Measurements from ENCODE around the gene STOML1.

STOML1 gene

GRCh38 chr15:73991726-73992593, at the start of gene STOML1:
STOML1 (minus strand) TSS chr15:73992295; CDS start chr15:73992223, 72 bp downstream.
- peak; percentile 97 for DNase-seq (ENCODE audit: low read depth)

DNA sequence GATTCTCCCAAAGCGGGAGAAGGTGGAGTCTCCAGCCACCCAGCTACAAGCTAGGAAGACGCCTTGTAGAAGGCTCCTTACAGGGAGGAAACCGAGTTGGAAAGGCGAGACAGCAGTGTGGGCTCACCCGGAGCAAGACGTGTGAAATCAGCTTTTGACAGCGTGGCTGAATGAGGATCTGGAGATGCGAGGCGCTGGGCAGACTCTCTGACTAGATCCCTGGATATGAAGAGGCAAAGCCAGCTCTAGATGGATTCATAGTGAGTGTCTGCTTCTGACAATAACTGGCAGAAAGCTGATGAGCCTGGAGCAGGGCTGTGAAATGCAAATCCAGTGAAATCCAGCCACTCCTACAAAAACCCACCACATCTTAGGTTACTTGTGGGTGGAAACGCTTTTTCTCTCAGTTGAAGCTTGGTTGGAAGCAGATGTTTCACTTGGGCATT, 49.2 kb upstream of the STOML1 start:
- no peak for DNase-seq (ENCODE audit: low read depth)

DNA sequence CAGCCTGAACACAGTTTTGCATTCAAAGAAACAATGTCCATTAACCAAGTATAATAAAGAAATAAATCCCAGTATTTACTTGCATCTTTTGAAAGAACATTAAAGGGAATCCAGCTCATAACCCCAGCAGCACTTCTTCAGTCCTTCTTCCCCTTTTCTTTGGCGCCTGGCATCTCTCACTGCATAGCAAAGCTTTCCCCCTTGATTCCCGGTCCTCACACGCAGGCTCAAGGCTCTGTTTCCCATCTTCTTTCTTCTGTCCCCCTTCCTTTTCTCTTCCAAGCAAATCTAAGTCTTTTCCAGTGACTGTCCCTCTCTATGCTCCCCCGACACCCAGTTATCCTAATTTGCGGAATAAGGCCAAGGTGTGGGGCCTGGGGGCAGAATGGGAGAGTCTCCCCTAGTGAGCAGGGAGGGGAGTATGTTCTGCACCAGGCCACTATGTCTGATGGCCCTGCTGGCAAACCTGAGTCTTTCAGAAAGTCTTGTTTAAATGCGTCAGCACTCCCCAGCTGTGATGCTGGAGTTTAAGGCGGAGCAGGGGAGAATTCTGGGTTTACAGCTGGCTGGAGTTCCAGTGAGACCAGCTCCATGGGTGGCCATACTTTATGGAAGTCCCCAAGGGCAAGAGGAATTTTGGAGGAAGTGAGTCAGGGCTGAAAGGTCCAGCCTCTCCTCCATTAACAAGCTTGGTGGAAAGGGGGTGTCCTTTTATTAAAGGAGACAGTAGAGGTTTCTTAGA, 48.2 kb upstream of the STOML1 start:
- DNase-seq (ENCODE audit: low read depth) = no peak

GRCh38 chr15:74039656-74040010, 47.5 kb upstream of the STOML1 start:
- no peak for DNase-seq (ENCODE audit: low read depth)

DNA sequence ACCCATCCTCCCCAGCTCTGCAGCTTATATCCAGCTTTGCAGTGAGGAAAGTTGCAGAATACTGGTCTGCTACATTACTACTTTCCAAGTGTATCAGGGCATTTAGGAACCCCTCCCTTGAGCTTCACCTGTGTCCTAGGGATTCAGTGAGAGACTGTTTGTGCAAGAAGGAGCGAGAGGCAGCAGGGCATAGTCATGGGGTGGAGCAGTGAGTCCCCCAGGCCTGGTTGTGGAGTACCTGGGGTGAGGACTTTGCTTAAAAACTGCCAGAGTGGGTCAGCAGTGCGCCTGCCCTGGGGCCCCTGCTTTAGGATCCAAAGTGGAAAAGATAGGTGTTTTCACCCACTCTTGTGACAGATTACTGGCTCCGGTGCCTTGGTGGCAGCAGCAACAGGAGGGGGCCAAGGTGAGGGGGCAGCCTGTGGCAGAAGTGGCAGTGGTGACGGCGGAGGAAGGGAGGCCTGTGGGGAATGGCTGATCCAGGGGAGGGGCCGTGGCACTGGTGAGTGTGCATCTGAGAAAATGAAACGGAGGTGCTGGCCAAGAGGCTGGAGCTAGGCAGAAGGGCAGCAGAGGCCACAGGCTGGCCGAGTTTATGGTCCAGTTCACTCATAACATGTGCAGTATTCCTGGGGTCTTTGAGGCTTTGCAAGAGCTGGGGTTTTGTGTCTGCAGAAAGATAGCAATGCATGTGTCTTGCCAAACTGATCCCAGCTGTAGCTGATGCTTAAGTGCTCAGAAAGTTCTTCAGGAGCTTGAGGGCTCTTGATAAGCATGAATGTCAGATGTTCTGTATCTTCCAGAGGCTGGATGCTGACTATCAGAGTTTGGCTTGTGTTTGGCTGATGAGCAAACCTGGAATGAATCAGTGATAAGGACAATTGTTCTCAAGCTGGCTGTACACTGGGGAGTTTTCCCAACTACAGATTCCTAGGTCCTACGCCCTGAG, 46.9 kb upstream of the STOML1 start:
- no peak for DNase-seq (ENCODE audit: low read depth)

GRCh38 chr15:74037171-74038117, 45.3 kb upstream of the STOML1 start:
- no peak for DNase-seq (ENCODE audit: low read depth)

GRCh38 chr15:74036271-74037170, 44.4 kb upstream of the STOML1 start:
- no peak for DNase-seq (ENCODE audit: low read depth)

- DNase-seq (ENCODE audit: low read depth) = no peak
Observed at GRCh38 chr15:74035121-74036017, 43.3 kb upstream of the STOML1 start.

GRCh38 chr15:74034206-74034755, 42.2 kb upstream of the STOML1 start:
- DNase-seq (ENCODE audit: low read depth) = no peak

DNA sequence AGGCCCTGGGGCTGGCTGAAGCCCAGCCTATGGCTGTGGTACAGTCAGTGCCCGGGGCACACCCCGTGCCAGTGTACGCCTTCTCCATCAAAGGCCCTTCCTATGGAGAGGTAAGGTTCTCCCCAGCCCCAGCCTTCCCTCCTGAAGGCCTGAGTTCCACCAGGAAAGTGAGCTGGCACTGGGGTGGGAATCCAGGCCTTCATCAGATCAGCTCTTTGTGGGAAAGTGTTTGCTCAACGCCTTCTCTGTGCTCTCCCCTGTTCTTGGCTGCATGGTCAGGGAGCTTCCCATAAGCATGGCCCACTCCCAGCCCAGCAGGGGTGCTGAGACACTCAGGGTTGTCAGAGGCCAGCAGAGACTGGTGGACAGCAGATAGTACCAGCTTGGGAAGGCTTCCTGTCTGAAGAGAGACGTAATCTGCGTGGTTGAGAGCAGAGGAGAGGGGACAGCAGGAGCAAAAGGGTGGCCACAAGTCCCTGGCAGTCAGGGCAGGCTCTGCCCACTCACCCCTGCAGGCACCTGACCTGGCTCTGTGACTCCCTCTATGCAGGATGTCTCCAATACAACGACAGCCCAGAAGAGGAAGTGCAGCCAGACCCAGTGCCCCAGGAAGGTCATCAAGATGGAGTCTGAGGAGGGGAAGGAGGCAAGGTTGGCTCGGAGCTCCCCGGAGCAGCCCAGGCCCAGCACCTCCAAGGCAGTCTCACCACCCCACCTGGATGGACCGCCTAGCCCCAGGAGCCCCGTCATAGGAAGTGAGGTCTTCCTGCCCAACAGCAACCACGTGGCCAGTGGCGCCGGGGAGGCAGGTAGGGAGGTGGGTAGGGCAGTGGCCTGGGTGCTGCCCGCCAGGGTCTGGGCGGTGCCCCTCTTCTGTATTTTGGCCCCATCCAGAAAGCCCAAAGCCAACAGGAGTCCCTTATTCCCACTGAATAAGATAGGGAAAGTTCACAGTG, 40.8 kb upstream of the STOML1 start:
- DNase-seq (ENCODE audit: low read depth) = no peak

DNA sequence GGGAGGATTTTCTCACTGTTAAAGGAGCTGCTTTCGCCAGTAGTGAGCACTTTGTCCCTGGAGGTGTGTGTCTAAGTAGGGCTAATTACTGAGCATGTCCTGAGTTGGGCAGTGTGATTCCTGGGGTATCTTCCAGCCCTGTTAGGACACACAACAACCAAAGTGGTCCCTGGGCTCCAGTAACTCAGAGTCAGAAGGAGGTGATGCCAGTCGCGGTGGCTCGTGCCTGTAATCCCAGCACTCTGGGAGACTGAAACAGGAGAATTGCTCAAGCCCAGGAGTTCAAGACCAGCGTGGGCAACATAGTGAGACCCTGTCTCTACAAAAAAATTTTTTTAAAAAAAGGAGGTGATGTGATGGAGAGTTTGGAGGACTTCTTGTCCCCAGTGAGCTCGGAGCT, 40.0 kb upstream of the STOML1 start:
- no peak for DNase-seq (ENCODE audit: low read depth)

DNA sequence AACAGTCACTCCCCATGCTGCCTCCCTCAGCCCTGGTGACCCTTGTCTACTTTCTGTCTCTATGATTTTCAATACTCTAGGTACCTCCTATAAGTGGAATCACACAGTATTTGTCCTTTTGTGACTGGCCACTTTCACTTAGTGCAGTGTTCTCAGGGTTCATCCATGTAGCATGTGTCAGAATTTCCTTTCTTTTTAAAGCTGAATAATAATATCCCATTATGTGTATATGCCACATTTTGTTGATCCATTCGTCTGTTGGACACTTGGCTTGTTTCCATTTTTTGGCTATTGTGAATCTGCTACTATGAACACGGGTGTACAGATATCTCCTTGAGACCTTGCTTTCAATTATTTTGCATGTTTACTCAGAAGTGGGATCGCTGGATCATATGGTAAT, 36.6 kb upstream of the STOML1 start:
- DNase-seq (ENCODE audit: low read depth) = no peak

DNA sequence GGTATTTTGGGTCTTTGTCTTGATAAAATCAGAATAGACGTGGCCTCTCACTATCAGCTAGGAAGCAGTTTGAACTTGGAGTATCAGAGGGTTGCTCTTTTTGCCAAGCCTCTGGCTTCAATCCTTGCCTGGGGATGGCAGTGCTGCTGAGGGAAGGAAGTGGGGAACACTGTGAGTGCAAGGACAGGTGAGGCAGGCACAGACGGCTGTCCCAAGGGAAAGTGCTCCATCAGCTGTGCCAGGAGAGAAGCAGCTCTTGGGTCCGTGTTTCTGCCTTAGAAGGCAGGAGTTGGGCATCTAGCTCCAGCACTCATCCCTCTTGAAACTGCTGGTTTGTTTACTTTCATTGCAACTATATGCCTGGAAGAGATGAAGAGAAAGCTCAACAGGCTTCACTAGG, 35.6 kb upstream of the STOML1 start:
- no peak for DNase-seq (ENCODE audit: low read depth)

GRCh38 chr15:74025436-74025835, 33.3 kb upstream of the STOML1 start:
- DNase-seq (ENCODE audit: low read depth) = no peak

DNA sequence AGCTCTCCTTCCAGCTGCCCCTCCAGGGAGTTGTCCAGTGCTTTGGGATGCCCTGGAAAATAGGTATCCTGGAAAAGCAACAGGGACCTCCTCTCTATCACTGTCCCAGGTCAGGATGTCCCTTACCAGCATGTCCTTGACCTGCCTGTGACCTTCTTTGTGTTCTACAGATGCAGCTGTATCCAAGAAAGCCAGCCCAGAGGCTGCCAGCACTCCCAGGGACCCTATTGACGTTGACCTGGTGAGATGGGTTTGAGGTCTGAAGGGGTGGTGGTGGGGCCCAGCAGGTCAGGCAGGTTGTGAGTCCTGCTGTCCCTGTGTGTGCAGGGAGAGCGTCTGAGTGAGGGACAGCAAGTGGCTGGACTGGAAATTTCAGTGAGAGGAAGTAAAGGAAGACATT, 32.6 kb upstream of the STOML1 start:
- no peak for DNase-seq (ENCODE audit: low read depth)

GRCh38 chr15:74022706-74023470, 30.8 kb upstream of the STOML1 start:
- DNase-seq (ENCODE audit: low read depth) = no peak

GRCh38 chr15:74019734-74020133, 27.6 kb upstream of the STOML1 start:
- no peak for DNase-seq (ENCODE audit: low read depth)
